ENCODE data around the gene HEATR5A.

Gene HEATR5A

GRCh38 chr14:31425905-31426304 is 5.6 kb upstream of the HEATR5A start:
- DNase-seq = no peak

GRCh38 chr14:31421200-31421599 is 850 bp upstream of the HEATR5A start:
- DNase-seq = no peak

DNA sequence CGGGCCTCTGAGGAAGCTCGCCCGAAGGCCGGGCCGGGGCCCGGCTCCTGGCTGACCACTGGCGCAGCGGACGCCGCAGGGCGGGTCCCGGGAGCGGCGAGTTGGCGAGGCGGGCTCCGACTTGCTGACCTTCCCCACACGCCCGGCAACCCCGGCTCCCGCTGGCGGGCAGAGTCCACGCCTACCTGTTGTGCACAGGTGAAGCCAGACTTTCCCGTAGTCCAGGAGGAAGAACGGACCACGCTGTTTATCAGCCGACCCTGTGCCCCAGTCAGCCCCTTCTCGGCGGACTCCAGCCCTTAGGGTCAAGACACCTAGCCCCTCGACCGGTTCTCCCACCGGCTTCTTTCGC is 407 bp downstream of the HEATR5A start:
- DNase-seq = no peak

GRCh38 chr14:31419179-31419966 is 977 bp downstream of the HEATR5A start:
- DNase-seq = no peak

DNA sequence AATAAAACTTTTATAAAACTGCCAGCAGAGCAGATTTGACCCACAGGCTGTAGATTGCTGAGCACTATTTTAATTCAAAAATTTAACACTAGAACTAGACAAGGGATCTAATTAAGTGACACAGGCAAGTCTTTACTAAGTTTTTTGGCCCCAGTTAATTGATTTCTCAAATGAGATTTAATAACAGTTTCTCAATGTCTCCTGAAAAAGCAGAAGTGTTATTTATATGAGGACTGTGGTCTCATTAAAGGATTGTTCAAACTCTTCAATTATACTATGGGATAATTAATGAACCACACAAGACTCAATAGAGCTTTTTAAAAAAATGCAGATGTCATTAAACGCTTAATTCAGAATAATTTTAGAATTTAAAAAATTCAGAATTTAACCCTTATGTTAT is 1.9 kb downstream of the HEATR5A start:
- no peak for DNase-seq

GRCh38 chr14:31414190-31414833 is 6.0 kb downstream of the HEATR5A start:
- no peak for DNase-seq

DNA sequence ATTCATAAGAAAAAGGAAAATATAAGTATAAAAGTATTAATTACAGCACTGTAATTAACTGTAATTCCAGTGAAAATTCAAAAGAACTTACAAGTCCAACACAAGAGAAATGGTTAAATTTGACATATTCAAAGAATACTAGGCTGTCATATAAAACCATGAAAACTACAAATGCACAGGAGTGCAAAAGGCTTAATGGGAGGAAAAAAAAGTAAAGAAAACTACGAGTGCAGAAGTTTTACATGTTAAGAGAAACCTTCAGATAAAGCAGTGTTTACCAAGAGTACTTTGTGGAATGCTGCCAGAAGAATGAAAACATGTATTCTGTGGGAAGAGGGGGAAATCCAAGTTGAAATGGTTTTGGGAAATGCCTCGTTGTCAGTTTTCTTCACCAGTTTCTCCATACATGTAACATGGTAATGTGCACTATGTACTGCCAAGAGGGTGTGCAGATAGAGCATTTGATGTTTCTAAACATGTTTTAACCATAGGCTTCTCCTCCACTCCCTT is 9.1 kb downstream of the HEATR5A start:
- DNase-seq = no peak

GRCh38 chr14:31410048-31410650 is 10.2 kb downstream of the HEATR5A start:
- DNase-seq = no peak

DNA sequence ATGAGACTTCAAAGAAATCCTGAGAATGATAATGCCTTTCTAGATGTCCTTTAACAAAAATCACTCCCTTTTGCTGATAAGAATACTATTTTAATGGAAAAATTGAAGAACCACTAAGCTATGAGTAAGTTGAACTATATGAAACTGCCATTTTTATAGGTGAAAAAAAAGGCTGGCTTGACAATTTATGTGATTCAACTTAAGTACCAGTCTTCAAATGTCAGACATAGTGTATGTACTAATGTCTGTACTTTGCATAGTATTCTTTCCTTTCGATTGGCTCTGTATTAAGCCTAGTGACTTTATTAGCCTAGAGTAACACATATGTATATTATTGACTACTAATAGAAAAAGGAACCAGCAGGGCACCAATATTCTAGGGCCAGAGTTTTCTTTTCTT is 11.9 kb downstream of the HEATR5A start:
- DNase-seq = no peak

DNA sequence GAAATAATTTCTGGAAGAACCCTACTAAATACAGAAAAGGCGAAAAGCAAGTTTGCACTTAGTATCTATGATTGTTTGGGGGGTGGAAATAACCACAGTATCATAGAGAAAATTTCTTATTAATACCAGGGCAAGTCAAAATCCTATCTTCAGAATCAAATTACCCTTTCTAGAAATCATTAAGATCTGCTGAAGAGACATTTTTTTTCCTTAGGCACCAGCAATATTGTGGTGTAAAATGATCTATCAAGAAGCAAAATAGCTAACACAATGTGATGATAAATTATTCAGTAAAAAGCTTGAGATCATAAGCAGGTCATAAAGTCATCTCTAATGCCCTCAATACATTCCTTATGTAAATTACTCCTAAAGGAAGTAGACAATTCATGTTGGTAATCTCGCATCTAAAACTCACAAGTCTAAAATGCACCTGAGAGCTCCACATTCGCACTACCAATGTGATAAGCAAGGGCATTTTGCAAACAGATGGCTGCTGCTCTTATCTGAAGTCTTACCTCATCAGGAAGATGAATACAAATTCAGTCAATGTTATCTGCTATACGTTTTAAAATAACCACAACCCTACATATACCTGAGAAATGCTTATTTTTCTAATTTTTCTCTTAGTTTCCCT is 14.6 kb downstream of the HEATR5A start:
- no peak for DNase-seq

DNA sequence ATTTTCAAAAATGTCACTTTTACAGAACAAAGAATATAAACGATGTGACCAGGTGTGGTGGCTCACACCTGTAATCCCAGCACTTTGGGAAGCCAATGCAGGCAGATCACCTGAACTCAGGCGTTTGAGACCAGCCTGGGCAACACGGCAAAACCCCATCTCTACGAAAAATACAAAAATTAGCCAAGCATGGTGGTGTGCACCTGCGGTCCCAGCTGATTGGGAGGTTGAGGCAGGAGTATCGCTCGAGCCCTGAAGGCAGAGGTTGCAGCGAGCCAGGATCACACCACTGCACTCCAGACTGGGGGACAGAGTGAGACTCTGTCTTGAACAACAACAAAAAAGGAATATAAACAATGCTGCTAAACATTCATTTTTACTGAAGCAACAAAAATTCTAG is 15.2 kb downstream of the HEATR5A start:
- DNase-seq = no peak

GRCh38 chr14:31403707-31404106 is 16.6 kb downstream of the HEATR5A start:
- no peak for DNase-seq

DNA sequence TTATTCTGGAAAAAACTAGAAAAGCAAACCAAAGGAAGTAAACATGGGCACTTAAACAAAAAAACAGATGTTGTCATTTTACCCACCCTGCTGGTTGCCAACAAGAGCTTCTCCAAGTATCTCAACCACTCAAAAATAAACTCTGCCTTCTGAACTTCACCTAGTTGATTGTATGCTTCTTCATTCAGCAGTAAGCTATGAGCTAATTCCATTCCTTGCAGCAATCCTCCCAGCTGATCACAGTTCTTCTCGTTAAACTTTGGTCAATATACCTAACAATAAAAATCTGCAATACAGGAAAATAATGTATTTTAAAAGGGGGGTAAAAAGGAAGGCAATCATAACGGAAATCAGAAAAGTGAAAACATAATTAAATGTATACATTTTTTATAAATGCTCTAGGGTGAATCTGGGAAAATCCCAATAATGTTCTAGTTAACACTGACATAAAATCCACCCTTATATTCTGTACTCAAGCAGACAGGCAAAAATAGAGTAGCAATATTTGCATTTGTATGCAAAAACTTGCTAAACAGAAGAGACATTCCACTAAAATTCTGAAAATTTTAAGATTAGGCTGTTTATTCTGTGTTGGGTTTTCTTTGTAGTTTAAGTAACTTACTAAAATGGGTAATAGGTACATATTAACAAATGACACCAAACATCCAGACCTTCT is 17.4 kb downstream of the HEATR5A start:
- DNase-seq = no peak

GRCh38 chr14:31401369-31401932 is 18.9 kb downstream of the HEATR5A start:
- DNase-seq = no peak

GRCh38 chr14:31400031-31400638 is 20.2 kb downstream of the HEATR5A start:
- no peak for DNase-seq

DNA sequence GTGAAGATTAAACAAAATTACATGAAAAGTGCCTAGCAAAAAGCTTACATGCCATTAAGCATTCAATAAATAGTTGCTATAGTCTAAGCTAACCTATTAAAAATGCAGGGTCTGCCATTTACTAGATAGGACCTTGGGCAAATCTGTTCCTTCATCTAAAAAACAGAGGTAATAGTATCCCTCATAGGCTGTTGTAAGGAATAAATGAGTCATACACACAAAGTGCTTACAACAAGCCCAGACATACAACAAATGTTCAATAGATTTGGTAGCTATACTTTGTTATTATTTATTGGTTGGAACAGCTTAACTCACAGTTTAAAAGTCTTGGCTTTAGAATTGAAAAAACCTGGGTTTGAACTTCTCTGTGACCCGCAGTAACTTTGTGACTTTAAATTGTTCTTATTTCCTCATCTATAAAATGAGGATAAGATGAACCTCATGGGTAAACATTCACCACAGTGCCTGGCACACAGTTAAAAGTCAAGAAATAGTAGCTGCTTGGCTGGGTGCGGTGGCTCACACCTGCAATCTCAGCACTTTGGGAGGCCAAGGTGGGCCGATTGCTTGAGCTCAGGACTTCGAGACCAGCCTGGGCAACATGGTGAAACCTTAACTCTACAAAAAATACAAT is 24.7 kb downstream of the HEATR5A start:
- DNase-seq = no peak

DNA sequence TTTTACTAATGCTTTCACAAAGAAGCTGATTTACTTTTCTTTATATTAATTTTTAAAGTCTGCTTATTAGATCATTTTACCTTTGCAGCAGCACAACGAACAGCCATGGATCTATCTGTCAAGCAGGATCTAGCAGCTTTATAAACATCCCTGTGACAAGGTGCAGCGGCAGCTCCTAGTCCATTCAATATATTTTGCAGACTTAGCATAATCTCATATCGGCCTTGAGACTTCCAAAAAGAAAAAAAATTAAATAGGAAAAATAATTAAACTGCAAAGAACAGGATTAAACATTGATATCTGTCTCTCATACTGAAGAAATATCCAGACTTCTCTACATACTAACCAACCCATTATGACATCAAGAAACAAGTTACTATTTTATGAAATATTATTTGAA is 25.2 kb downstream of the HEATR5A start:
- no peak for DNase-seq

DNA sequence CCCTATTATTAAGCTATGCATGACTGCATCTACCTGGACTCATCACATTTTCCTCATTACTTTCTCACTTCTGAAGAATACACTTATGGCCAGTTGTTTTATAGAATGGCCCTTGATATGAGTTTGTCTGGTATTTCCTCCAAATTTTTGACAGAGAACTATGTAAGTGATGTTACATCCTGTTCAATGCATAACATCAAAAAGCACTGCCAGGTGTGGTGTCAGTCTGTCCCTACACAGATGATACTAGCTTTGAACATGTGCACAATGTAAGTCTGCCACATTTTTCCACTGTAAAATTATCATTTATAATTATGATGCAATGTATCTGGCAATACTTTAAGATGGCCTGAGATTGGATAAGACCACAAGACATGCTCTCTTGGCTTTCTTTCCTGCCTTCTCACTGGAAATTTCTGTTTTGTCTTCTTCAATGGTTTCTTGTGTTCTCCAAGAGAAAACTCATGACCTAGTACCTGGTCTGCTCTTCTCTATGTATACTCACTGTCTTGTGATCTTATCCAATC is 28.3 kb downstream of the HEATR5A start:
- DNase-seq = no peak

- DNase-seq = no peak
Measured at GRCh38 chr14:31391473-31391872, 28.9 kb downstream of the HEATR5A start.

GRCh38 chr14:31389946-31390345 is 30.4 kb downstream of the HEATR5A start:
- DNase-seq = no peak

DNA sequence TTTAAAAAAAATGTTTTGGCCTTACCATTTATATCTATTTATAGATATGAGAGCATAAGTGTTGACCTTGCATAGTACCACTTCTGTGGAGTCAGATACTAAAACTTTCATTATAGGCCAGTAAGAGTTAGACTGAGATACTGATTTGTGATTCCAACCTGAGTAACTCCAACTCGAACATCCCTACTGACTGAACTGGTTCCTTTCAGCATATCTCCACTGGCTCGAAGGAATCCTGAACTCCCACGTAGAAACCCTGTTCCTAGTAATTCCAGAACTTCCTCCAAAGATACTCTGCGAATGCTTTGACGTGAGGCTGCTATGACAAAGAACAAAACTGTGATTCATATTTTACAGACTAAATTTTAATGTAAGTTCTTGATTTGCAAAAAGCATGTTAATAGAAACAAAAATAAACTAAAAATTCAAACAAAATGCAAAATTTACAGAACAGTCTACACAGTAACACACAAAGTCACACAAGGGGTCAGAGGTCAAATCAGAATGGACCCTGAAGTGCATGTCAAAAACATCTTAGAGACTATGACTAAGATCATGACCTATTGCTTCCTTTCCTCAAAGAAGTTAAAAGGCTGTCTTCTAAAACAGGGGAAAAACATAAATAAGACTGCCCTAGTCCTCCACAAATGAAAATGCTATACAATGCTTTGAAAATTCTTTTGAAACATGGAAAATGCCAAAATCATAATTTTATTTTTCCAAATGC is 31.5 kb downstream of the HEATR5A start:
- DNase-seq = no peak

All from stimulated activated CD8-positive, alpha-beta memory T cell treated with anti-CD3 and anti-CD28 coated beads, Interleukin-4, amount 100 ng/mL, for 48 hours (primary cell).